SIG-M5 (cell line): ENCODE measurements around the gene AJUBA.
"Not testable (repeated sequence)": the region's sequence is repeated elsewhere in the genome, so short reads cannot be mapped to it uniquely, and the experiment has no call there.

Source experiments
- DNase-seq: peaks from one replicate; lab custom pipeline; 2025; lab: John Stamatoyannopoulos, UW

AJUBA gene

GRCh38 chr14:22982477-22983245 is at the start of gene AJUBA:
TSS of gene AJUBA (minus strand) at chr14:22982551. CDS start at chr14:22982266, 285 bp downstream.
- DNase-seq: no peak

DNA sequence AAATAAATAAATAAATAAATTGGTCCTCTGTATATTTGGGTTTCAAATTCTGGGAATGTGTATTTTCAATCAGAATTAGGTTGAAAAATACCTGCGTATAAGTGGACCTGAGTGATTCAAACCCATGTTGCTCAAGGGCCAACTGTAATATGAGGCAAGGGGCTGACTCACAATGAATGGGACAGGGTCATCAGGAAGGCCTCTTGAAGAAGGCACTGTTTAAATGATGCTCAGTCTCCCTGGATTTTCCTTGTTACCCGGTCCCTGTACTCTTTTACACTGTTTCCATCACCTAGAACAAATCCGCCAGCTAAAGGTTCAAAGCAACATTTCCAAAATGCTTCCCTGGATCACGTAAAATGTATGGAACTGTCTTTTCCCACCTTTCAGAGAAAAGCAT is 48.6 kb upstream of the AJUBA start:
- DNase-seq: no peak

GRCh38 chr14:23028799-23029198 is 46.4 kb upstream of the AJUBA start:
- DNase-seq: no peak

DNA sequence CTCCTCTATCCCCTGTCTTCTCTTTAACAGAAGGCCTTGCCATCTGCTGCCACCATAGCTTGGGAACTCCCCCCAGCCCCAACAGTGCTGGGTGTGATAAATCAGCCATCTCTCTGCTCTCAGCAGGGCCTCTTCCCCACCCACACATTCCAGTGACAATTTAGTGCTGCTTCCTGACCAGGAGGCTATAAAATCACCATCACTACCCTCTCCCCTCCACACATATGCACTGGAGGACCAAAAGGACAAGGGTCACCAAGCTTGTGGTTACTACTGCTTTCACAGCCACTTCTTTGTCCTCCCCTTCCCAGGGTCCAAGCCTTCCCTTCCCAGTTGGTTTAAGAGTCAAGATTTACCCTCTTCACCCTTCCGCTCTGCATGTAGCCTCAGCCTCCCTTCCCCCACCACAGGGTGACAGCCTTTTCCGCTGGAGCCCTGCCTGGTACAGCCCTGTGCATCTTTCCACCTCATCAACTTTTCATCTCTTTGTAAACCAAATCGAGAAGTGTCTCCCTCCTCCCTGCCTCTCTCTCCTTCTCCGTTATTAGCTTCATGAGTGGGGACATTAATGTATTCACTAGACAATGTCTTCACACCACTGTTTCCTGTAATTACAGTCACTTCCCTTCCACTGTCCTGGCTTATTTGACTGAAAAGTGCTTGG is 42.9 kb upstream of the AJUBA start:
- no peak for DNase-seq

DNA sequence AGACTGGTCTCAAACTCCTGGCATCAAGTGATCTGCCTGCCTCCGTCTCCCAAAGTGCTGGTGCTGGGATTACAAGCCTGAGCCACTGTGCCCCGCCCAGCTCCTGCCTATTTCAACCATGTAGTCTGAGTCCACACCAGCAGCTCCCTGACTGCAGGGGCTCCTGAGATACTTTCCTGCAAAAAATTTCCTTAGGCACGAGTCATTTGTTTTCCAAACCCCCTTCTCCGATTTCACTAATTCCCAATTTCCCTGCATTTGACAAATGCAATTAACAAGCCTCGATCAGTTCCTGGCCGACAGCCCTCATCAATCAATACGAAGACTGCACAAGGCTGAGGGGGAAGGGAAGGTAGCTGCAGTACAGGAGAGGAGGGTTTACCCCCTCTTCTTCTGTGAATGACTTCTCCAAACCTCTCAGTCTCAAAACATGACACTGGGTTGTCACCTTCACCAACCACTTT is 42.3 kb upstream of the AJUBA start:
- no peak for DNase-seq

DNA sequence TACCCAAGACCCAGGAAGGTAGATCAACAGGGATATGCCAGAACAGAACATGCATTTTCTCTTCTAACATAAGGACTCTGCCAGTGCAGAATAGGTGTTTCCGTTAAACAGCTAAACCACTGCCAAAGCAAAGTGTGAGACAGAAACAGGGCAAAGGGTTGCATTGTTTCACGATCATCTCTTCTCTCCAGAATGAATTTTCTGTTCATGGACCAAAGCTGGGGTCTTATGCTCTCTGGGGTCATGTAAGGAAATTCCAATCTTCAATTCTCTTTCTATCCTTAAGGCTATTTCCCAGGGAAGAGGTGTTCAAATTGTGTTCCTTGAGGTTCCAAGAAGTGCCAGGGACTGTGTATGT is 41.4 kb upstream of the AJUBA start:
- no peak for DNase-seq

DNA sequence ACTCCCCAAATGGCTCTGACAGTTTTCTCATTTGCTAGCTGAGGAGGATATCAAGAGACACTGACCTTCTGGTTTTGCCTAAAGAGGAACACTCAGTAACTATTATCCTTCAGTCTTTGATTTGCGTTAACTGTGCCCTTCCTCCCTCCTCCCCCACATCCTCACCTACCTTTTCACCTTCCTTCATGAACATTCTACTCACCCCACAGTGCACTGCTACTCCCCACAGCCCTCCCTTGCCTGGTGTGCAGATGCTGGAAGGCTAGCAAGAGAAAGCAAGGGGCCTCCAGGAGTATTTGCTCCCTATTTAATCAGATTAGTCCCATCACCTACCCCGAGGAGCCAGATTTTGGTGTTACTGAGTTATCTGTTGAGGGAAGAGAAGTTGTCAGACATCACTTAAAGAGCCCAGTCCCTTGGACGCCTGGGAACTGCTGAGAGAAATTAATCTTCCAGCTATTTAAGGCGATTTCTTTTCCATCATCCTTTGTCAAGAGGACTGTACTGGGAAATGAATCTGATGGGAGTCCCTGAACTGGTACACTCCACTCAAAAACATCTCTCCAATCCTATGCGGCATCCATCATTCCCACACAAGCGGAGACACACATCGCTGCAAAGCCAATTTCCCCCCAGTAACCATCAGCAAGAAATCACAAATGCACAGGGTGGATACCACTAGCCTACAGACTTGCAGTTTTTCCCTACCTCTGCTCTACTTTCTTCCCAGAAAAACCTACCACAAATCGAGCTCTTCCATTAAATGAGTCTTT is 40.9 kb upstream of the AJUBA start:
- DNase-seq: no peak

DNA sequence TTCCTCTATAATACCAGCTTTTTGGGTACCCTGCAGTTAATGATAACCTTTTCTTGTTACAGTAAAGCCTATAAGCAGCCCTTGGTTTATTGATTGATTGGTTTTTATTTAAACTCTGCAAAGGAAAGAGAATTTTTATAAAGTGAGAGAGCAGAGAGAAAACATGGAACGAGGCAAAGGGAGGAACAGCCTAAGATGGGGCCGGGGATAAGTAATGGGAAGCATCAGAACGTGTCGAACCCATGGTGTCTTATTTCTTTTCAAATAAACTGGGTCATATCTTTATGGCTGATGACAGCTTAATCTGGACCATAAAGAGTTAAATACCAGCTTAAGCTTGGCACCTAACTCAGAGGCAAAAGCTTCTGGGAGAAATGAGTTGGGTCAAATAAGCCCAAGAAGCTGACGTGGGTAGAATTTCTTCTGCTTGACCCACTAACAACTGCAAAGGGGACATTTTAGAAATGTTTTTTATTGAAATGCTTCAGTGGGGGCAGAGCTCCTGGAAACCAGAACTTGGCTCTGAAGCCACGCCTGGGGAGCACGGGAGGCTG is 39.6 kb upstream of the AJUBA start:
- DNase-seq: no peak

DNA sequence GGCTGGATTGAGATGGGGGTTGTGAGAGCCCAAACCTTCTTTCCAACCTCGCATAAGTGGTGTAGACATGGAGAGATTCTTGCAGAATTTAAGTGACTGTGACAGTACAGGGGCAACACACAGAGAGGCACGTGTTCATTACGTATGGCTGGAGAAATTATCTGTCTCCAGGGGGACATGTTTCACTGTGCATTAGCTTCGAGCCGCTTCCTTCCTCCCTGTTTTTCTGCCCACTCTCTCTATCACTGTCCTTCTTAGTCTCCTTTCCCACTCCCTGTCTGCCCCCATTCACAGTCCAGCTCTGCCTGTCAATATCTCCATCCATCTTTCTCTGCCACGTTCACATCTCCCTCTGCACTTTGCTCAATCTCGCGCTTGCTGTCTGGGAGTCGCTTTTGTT is 39.1 kb upstream of the AJUBA start:
- no peak for DNase-seq

GRCh38 chr14:23020143-23021128 is 38.1 kb upstream of the AJUBA start:
- DNase-seq: no peak

- no peak for DNase-seq
These were observed 35.8 kb upstream of the AJUBA start for GRCh38 chr14:23018107-23018506.

GRCh38 chr14:23017091-23017490 is 34.7 kb upstream of the AJUBA start:
- no peak for DNase-seq

- DNase-seq: no peak
These were observed 33.3 kb upstream of the AJUBA start for GRCh38 chr14:23015618-23016017.

DNA sequence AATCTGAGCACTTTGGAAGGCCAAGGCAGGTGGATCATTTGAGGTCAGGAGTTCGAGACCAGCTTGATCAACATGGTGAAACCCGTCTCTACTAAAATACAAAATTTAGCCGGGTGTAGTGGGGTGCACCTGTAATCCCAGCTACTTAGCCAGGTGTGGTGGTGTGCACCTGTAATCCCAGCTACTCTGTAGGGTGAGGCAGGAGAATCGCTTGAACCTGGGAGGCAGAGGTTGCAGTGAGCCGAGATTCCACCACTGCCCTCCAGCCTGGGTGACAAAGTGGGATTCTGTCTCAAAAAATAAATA is 31.4 kb upstream of the AJUBA start:
- DNase-seq: not testable (repeated sequence)

- DNase-seq: no peak
These were observed 30.9 kb upstream of the AJUBA start for GRCh38 chr14:23013054-23013748.

DNA sequence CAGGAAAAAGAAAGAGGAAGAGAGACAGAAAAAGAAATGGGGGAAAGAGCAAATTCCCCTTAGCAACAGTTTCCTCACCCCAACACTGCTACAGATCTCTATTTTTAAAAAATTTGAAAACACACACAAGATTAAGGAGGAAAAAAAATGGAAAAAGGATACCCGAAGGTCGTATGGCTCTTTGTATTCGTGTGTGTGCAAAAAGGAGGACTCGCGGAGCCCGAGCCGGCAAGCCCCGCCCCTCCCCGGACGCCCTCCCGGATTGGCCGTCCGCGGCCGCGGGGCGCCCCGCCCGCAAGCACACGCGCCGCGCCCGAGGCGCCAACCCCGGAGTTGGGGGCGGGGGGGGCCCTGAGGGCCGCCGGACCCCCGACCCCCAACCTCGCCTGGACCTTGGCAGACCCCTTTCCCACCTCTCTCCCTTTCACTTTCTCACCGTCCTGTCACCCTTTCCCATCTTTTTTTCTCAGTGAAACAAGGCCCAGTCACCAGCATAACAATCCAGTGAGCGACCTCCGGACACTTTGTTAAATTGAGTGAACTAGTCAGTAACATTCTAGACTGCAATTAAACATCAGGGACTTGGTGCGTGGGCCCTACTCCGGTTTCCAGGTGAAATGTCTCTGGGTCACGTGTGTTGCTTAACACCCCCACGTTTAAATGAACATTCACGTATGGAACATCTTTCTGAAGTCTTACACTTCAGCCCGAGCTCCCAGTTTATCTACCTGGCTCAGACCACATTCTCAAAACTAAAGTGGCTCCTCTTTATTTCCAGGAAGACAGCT is 27.8 kb upstream of the AJUBA start, which contains the start of gene C14orf93:
Gene C14orf93 (minus strand): TSS at position 205 of the 788 bp plus-strand sequence. CDS start 11,120 bp downstream, outside the sequence.
- DNase-seq: no peak

DNA sequence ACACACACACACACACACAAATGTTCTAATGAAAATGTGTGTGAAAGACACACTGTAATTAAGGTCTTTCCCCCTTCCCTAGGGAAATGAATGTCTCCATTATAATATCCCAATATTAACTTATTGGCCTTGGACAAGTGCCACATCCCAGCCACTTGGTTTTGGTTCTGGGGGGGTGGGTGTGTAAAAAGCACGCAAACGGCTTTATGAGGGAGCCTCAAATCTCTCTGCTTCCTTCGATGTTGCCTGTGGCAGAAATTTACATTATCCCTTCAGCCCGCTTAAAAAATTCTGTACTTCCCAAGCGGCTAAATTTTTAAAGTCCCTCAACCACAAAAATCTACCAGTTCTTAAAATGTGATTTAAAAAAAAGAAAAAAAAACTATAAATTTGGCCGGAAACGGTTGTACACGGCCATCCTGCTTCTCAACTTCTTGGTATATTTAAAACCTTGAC is 27.2 kb upstream of the AJUBA start:
- no peak for DNase-seq

DNA sequence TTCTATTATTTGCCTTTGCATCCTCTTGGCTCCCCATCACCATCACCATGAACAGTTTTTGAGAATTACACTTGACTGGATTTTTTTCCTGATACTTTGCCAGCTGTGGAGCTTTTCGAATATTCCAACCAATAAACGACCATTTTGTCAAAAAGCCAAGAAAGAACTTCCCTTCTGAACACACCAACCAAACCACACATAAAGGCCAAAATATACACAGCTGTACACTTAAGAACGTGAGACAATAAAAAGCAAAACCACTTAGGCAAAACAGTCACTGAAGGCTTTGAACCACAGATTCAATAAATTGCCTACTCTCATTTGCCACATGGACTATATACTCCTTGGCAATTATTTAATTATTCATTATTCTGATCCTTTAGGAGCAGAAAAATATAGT is 26.5 kb upstream of the AJUBA start:
- peak; percentile 7 for DNase-seq

DNA sequence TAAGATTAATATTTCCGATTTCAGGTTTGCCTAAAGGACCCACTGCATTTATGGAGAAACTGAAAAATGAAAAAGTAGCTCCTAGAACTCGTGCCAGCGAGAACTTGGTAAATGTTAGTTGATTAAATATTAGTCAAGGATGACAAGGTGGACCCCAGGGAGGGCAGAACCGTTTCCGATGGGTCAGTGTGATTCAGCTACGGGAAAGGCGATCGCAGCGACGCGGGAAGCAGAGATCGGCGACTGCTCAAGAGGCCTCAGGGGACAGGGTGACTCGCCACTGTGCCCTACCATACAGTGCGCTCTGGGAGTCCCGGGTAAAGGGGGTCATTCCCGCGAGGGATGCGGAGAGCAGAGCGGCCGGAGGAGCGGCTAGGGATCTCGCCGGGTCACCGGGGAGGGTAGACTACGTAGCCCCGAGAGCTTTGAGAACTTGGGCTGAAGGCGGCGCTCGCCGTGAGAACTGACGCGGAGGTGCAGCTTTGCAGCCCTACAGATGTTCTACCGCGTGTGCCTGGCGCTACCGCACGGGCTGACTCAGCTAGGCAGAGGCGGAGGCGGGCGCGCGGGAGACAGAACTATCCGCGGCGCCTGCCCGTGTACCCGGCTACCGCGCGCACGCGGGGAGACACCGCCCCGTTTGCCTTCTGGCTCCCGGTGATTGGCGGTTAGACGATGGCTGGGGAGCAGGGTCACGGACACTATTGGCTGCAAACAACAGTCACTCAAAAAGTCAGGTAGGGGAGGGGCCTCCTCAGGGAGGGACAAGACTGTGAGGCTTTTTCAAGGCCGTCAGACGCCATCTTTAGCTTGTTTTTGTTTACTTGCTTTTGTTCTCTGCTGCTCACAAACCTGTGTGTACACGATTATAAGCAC is 24.4 kb upstream of the AJUBA start:
- peak; percentile 85 for DNase-seq
